ENCODE data around the gene HRG. TPM values are rescaled to one million over a fixed set of nuclear protein-coding genes. Genes with fewer than 3 reads are reported as not detected.

HRG gene
- total RNA-seq, 1 experiment from 2014 or later: not detected

DNA sequence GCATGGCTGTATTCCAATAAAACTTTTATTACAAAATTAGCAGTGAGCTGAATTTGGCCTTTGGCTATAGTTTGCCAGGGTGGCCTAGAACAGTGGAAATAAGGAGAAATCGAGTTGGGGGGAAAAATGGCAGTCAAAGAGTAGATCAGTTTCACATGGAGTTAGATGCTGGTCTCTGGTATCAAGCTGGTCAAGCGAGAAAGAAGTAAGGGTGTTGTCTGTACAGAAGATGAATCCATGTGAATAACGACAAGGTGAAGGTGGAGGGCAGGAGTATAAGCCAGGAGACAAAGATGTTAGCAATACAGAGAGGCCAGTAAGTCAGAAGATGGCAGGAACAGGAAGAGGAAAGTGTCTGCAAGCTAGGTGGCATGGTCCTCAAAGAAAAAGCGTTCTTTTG is 41.2 kb upstream of the HRG start:
- H3K18ac ChIP-seq (ENCODE audit: insufficient read length, low read depth, low read length): no peak overlapping the region
- H3K4me3 Mint-ChIP-seq: no peak overlapping the region
- no peaks in the 10 kb centered on the region for H3K36me3 Mint-ChIP-seq (ENCODE audit: insufficient read depth in 1 of 3, low read depth in 3 of 3)
- H2BK12ac ChIP-seq (ENCODE audit: insufficient read length, low read depth, low read length): no peak overlapping the region
- H2AK5ac ChIP-seq (ENCODE audit: insufficient read length, low read length): no peak overlapping the region
- no peaks in the 10 kb centered on the region for H3K23me2 ChIP-seq (ENCODE audit: insufficient read length, low read depth, low read length, poor library complexity, severe bottlenecking)
- H3K27ac Mint-ChIP-seq: no peak overlapping the region
- no peaks in the 10 kb centered on the region for H3K4me1 Mint-ChIP-seq
- no peak for DNase-seq
- no peak overlapping the region for H4K8ac ChIP-seq (replicated peaks; ENCODE audit: insufficient read length, low read depth, low read length)
- no peaks in the 10 kb centered on the region for H3K9me3 Mint-ChIP-seq
- WGBS (ENCODE audit: extremely low coverage, insufficient read length, low lambda C conversion rate): no CpG with 5 or more reads among the region's 4 CpGs
- no peak overlapping the region for H2BK15ac ChIP-seq (ENCODE audit: low read depth, low read length)
- H2BK5ac ChIP-seq (ENCODE audit: insufficient read length, low read length): no peak overlapping the region
- TF ChIP-seq, protein P1, sequence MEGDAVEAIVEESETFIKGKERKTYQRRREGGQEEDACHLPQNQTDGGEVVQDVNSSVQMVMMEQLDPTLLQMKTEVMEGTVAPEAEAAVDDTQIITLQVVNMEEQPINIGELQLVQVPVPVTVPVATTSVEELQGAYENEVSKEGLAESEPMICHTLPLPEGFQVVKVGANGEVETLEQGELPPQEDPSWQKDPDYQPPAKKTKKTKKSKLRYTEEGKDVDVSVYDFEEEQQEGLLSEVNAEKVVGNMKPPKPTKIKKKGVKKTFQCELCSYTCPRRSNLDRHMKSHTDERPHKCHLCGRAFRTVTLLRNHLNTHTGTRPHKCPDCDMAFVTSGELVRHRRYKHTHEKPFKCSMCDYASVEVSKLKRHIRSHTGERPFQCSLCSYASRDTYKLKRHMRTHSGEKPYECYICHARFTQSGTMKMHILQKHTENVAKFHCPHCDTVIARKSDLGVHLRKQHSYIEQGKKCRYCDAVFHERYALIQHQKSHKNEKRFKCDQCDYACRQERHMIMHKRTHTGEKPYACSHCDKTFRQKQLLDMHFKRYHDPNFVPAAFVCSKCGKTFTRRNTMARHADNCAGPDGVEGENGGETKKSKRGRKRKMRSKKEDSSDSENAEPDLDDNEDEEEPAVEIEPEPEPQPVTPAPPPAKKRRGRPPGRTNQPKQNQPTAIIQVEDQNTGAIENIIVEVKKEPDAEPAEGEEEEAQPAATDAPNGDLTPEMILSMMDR (conservative IDR thresholded peaks at IDR 0.05): no peak
- H3K9ac ChIP-seq (ENCODE audit: extremely low read depth, insufficient read length, low read length): no peak overlapping the region
- no peak overlapping the region for H3K4ac ChIP-seq (ENCODE audit: low read depth, low read length)
- H4K5ac ChIP-seq (ENCODE audit: insufficient read length, low read depth, low read length): no peak overlapping the region
- no peaks in the 10 kb centered on the region for H3K79me2 ChIP-seq (ENCODE audit: insufficient read depth, low read length)
- H3K27me3 ChIP-seq (ENCODE audit: insufficient read depth, low read length): no peaks in the 10 kb centered on the region
- H3K4me1 ChIP-seq (ENCODE audit: insufficient read depth, low read length): no peaks in the 10 kb centered on the region
- H3K27ac ChIP-seq (ENCODE audit: insufficient read length, low read depth, low read length): no peak overlapping the region
- no peak overlapping the region for H3K56ac ChIP-seq (ENCODE audit: insufficient read length, low read depth, low read length)
- no peak overlapping the region for H3K23ac ChIP-seq (ENCODE audit: insufficient read length, low read depth, low read length)
- no peak overlapping the region for H3T11ph ChIP-seq (ENCODE audit: low read length)
- H2BK120ac ChIP-seq (ENCODE audit: low read depth, low read length, poor library complexity, severe bottlenecking): no peak overlapping the region
- no peak overlapping the region for H2BK20ac ChIP-seq (ENCODE audit: low read depth, low read length, poor library complexity, severe bottlenecking)
- H2AFZ ChIP-seq (ENCODE audit: low read length): no peak overlapping the region
- H4K20me1 ChIP-seq (ENCODE audit: control insufficient read depth, insufficient read depth, insufficient read length): no peaks in the 10 kb centered on the region
- no peaks in the 10 kb centered on the region for H3K79me1 ChIP-seq (ENCODE audit: insufficient read depth, low read depth, low read length, poor library complexity, severe bottlenecking)
- peaks cover 2% of the 10 kb centered on the region for H3K27me3 Mint-ChIP-seq (ENCODE audit: low read depth)
- no peak overlapping the region for H3K4me2 ChIP-seq (ENCODE audit: insufficient read depth, insufficient read length, low read length)
- no peaks in the 10 kb centered on the region for H3K9me3 ChIP-seq (ENCODE audit: control insufficient read depth, low read depth, low read length)
- no peak overlapping the region for H4K91ac ChIP-seq (ENCODE audit: insufficient read length, low read depth, low read length)
- no peak overlapping the region for H3K14ac ChIP-seq (ENCODE audit: insufficient read depth, low read length)

All from H9 (cell line).